T-helper 17 cell (primary cell): ENCODE data around the gene DMRTC2. TPM values are rescaled to one million over a fixed set of nuclear protein-coding genes. Genes with fewer than 3 reads are reported as not detected.

ENCODE experiments used
- ATAC-seq: fragments of 150-1000 bp; cut with Tn5 transposase; 2 replicates; pipeline ENCODE4 v1.10.0; 2021; ENCODE audit warnings: mild to moderate bottlenecking, moderate library complexity
- DNase-seq, 3 donors: peaks; one replicate each; pipeline versions ENCODE4 v3.0.0 to v3.0.0-alpha.2; 2020 to 2021
- H3K9me3 ChIP-seq: one replicate; pipeline ENCODE4 v1.7.0; 2013; ENCODE audit warnings: low read length, mild to moderate bottlenecking; ENCODE audit not compliant: control insufficient read depth, poor library complexity, severe bottlenecking
- H3K27ac Mint-ChIP-seq: one replicate; pipeline ENCODE4 v1.8.0; 2022; ENCODE audit warnings: mild to moderate bottlenecking, moderate library complexity, mixed read lengths
- H3K27me3 Mint-ChIP-seq: one replicate; pipeline ENCODE4 v1.8.0; 2022; ENCODE audit warnings: mixed read lengths
- H3K36me3 Mint-ChIP-seq: one replicate; pipeline ENCODE4 v1.8.0; 2022; ENCODE audit warnings: low read depth, mixed read lengths
- H3K4me1 Mint-ChIP-seq: one replicate; pipeline ENCODE4 v1.8.0; 2022; ENCODE audit warnings: mild to moderate bottlenecking, mixed read lengths
- H3K4me3 Mint-ChIP-seq: one replicate; pipeline ENCODE4 v1.8.0; 2022; ENCODE audit warnings: mild to moderate bottlenecking, moderate library complexity, mixed read lengths
- total RNA-seq, 4 donors: library from RNA in 2 of 4; stranded (reverse) in 2 of 4; gene quantifications; one replicate each; pipeline ENCODE4 v1.2.3 and lab custom pipeline; 2022 to 2026

Gene DMRTC2
- total RNA-seq (not detected), total RNA-seq (lab: John Stamatoyannopoulos, UW) (0 reads per million in 2 donors)

- Mint-ChIP-seq H3K4me3 (no peak within 1 kb of the TSS), H3K27ac (peak within 1 kb of the TSS; percentile 35)
Observed at GRCh38 chr19:41845001-41845050, at the start of gene DMRTC2. Gene DMRTC2 (plus strand): TSS chr19:41845042. CDS start chr19:41847429, 2,387 bp downstream.

GRCh38 chr19:41796362-41796761 lies 48.5 kb upstream of the DMRTC2 start, which contains the start of gene CEACAM3:
Gene CEACAM3 (plus strand): TSS chr19:41796587. CDS start chr19:41796678, 91 bp downstream.
- no peak for DNase-seq
- Mint-ChIP-seq H3K4me1 (peaks cover 16% of the 10 kb centered on the region), H3K27me3 (peaks cover 57% of the 10 kb centered on the region), H3K4me3 (no peak within 1 kb of the TSS), H3K36me3 (peaks cover 2% of the 10 kb centered on the region), H3K27ac (peak within 1 kb of the TSS; percentile 24)
- no peak for ATAC-seq
- no peaks in the 10 kb centered on the region for H3K9me3 ChIP-seq

More at GRCh38 chr19:41845001-41845050, at the start of gene DMRTC2:
- Mint-ChIP-seq H3K36me3 (peaks cover 6% of the 10 kb centered on the region), H3K27me3 (peaks cover 9% of the 10 kb centered on the region), H3K4me1 (no peaks in the 10 kb centered on the region)
- no peak for ATAC-seq
- no peaks in the 10 kb centered on the region for H3K9me3 ChIP-seq
- DNase-seq: no peak

- Mint-ChIP-seq H3K27ac (peak overlapping the region; percentile 24), H3K36me3 (peaks cover 2% of the 10 kb centered on the region), H3K4me3 (no peak overlapping the region), H3K27me3 (peaks cover 52% of the 10 kb centered on the region), H3K4me1 (peaks cover 16% of the 10 kb centered on the region)
- no peaks in the 10 kb centered on the region for H3K9me3 ChIP-seq
- DNase-seq (no peak), ATAC-seq (no peak)
Observed at GRCh38 chr19:41796901-41797300, 47.9 kb upstream of the DMRTC2 start.

DNA sequence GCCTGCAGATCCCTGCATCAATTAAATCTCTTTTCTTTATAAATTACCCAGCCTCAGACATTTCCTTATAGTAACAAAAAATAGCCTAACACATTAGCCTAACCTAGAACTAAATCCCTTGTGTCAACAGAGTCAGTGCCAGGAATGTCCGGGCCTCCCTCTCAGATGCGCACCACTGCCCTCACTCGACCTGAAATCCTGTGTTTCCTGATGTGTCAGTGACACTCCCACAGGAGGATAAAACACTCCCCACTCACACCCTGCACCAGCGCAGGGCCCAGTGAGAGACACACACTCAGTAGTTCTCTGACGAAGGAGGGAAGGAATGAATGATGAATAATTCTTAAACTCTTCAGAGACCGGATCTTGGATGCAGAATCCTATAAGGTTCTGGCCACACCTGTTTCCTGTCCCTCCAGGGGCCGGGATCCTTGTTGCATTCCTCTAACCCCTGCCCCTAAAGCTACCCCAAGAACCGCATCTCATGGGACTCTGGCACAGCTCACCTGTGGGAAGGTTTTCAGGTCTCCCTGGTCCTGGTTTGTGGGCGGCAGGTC lies 45.3 kb upstream of the DMRTC2 start:
- Mint-ChIP-seq H3K4me3 (no peak overlapping the region), H3K4me1 (peaks cover 20% of the 10 kb centered on the region), H3K27ac (no peak overlapping the region), H3K27me3 (peaks cover 34% of the 10 kb centered on the region), H3K36me3 (no peaks in the 10 kb centered on the region)
- no peaks in the 10 kb centered on the region for H3K9me3 ChIP-seq
- no peak for DNase-seq
- ATAC-seq: no peak

GRCh38 chr19:41801031-41801430 lies 43.8 kb upstream of the DMRTC2 start:
- peak overlapping the region; percentile 51 for H3K27ac Mint-ChIP-seq
- peaks cover 24% of the 10 kb centered on the region for H3K27me3 Mint-ChIP-seq
- H3K4me1 Mint-ChIP-seq: peaks cover 24% of the 10 kb centered on the region
- no peak for ATAC-seq
- no peak overlapping the region for H3K4me3 Mint-ChIP-seq
- H3K9me3 ChIP-seq: no peaks in the 10 kb centered on the region
- no peak for DNase-seq
- H3K36me3 Mint-ChIP-seq: no peaks in the 10 kb centered on the region

DNA sequence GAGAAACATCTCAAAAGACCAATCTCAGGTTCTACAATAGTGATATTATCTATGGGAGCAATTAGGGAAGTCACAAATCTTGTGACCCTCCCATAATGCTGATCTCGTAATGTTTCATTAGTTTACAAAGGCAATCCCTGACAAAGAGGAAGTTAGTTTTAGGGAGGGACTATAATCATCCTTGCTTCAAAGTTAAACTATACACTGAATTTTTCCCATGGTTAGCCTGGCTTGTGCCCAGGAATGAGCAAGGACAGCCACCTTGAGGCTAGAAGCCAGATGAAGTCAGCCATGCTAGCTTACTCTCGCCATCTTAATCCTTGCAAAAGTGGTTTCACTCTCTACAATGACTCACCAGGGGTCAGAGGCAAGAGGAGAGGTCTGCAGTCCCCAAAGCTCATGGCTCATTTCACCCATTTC lies 43.0 kb upstream of the DMRTC2 start:
- Mint-ChIP-seq H3K4me3 (no peak overlapping the region), H3K27ac (peak overlapping the region; percentile 51), H3K36me3 (no peaks in the 10 kb centered on the region), H3K4me1 (peaks cover 24% of the 10 kb centered on the region), H3K27me3 (peaks cover 16% of the 10 kb centered on the region)
- no peaks in the 10 kb centered on the region for H3K9me3 ChIP-seq
- DNase-seq: no peak
- peak; percentile 30 for ATAC-seq

GRCh38 chr19:41802770-41803169 lies 42.1 kb upstream of the DMRTC2 start:
- Mint-ChIP-seq H3K36me3 (no peaks in the 10 kb centered on the region), H3K4me1 (peaks cover 24% of the 10 kb centered on the region), H3K4me3 (no peak overlapping the region), H3K27ac (no peak overlapping the region), H3K27me3 (peaks cover 7% of the 10 kb centered on the region)
- ATAC-seq (no peak), DNase-seq (no peak)
- H3K9me3 ChIP-seq: no peaks in the 10 kb centered on the region

DNA sequence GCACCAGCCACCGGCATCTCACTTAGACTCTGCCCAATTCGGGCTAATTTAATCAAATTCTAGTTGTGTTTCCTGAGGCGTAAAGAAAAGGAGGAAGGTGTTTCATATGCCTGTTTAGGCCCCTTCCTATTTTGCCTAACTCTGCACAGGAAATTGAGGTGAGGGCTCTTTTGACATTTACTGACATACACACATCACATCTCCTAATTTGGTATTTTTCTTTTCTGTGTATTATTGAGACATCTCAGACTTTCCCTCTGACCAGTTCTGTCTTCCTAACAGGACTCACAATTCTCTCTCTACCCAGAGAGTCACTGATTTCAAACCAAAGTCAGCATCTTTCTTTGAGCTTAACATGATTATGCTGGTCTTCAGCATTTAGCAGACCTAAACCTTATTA lies 40.5 kb upstream of the DMRTC2 start:
- no peak overlapping the region for H3K4me3 Mint-ChIP-seq
- DNase-seq (no peak), ATAC-seq (peak; percentile 23)
- peaks cover 24% of the 10 kb centered on the region for H3K4me1 Mint-ChIP-seq
- H3K27ac Mint-ChIP-seq: no peak overlapping the region
- no peaks in the 10 kb centered on the region for H3K9me3 ChIP-seq
- no peaks in the 10 kb centered on the region for H3K36me3 Mint-ChIP-seq
- H3K27me3 Mint-ChIP-seq: peaks cover 12% of the 10 kb centered on the region

- Mint-ChIP-seq H3K27ac (no peak overlapping the region), H3K4me3 (no peak overlapping the region), H3K4me1 (peaks cover 19% of the 10 kb centered on the region), H3K36me3 (no peaks in the 10 kb centered on the region), H3K27me3 (peaks cover 9% of the 10 kb centered on the region)
- ATAC-seq (no peak), DNase-seq (no peak)
- H3K9me3 ChIP-seq: no peaks in the 10 kb centered on the region
Observed at GRCh38 chr19:41807176-41807575, 37.7 kb upstream of the DMRTC2 start.

DNA sequence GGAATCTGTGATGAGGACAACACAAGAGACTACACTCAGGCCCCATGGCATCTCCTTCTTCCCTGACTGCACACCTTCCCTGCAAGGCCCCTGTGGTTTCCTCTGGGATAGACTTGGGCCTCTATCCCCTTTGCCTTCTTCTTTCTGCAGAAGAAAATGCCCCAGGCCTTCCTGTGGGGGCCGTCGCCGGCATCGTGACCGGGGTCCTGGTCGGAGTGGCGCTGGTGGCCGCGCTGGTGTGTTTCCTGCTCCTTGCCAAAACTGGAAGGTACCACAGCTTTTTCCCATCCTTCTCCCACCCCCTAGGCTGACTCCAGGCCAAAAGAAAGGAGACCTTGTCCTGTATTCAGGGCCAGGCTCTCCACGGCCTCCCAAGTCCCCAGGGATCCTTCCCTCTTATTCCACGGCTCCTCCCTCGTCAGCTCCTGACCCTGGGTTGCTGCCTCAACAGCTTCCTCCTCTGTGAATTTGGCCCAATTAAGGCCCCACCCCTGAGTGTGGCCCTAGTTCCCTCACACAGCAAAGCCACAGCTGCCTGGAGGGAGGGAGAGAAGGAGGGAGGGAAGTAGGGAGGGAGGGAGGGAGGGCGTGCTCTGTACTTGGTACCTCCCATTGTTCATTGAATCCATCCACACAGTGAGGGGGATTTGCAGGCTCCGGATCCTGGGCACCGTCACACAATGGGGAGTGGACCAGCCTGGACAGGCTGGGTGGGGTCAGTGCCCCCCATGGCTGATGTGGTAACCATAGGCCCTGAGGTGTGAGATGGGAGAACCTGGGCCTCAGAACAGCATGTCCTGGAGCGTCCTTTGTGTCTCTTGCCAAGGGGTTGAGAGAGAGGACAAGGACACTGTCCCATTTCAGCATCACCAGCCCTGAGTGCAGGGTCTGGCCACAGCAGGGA lies 35.9 kb upstream of the DMRTC2 start:
- Mint-ChIP-seq H3K27ac (no peak overlapping the region), H3K4me1 (peaks cover 14% of the 10 kb centered on the region), H3K4me3 (no peak overlapping the region), H3K36me3 (no peaks in the 10 kb centered on the region), H3K27me3 (peaks cover 9% of the 10 kb centered on the region)
- DNase-seq (no peak), ATAC-seq (no peak)
- no peaks in the 10 kb centered on the region for H3K9me3 ChIP-seq

DNA sequence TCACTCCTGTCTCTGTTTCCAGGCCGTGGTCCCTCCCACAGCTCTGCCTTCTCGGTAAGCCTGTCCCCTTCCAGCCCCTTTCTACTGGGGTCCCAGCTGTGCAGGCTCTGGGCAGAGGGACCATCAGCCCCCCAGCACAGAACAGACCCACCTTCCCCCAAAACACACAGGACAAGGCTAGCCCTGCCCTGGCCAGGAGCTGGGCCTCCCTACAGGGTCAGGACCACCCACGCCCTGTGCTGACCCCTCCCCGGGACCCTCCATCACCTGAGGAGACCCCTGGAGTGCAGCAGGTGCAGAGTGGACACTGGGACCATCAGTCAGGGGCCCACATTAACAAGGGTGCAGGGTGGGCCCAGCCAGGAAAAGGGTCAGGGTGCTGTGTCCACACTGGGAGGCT lies 34.5 kb upstream of the DMRTC2 start:
- no peak for DNase-seq
- Mint-ChIP-seq H3K4me1 (peaks cover 7% of the 10 kb centered on the region), H3K27me3 (peaks cover 9% of the 10 kb centered on the region), H3K27ac (no peak overlapping the region), H3K4me3 (no peak overlapping the region), H3K36me3 (no peaks in the 10 kb centered on the region)
- no peak for ATAC-seq
- no peaks in the 10 kb centered on the region for H3K9me3 ChIP-seq

GRCh38 chr19:41811036-41811435 lies 33.8 kb upstream of the DMRTC2 start:
- Mint-ChIP-seq H3K4me1 (peaks cover 3% of the 10 kb centered on the region), H3K36me3 (no peaks in the 10 kb centered on the region), H3K27me3 (peaks cover 9% of the 10 kb centered on the region), H3K4me3 (no peak overlapping the region), H3K27ac (no peak overlapping the region)
- ATAC-seq: no peak
- no peaks in the 10 kb centered on the region for H3K9me3 ChIP-seq
- DNase-seq: no peak

DNA sequence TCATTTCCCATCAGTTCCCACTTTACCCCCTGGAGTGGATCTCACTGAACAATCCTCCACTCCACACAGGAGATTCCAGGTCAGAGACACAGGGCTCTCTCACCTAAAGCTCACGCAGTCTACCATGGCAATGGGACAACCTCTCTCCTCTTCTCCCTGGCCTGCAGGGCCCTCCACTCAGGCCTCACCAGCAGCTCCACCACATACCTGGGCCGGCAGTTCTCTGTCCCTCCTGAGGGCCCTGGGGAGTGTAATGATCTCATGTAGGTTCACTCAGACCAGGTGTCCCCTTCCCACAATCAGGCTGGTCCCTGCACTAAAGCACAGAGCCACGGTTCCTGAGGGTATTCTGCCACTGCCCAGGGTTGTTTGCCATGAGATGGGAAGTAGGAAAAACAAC lies 32.9 kb upstream of the DMRTC2 start:
- ATAC-seq (no peak), DNase-seq (no peak)
- Mint-ChIP-seq H3K4me3 (no peak overlapping the region), H3K27me3 (peaks cover 9% of the 10 kb centered on the region), H3K4me1 (peaks cover 3% of the 10 kb centered on the region), H3K36me3 (no peaks in the 10 kb centered on the region), H3K27ac (no peak overlapping the region)
- no peaks in the 10 kb centered on the region for H3K9me3 ChIP-seq

DNA sequence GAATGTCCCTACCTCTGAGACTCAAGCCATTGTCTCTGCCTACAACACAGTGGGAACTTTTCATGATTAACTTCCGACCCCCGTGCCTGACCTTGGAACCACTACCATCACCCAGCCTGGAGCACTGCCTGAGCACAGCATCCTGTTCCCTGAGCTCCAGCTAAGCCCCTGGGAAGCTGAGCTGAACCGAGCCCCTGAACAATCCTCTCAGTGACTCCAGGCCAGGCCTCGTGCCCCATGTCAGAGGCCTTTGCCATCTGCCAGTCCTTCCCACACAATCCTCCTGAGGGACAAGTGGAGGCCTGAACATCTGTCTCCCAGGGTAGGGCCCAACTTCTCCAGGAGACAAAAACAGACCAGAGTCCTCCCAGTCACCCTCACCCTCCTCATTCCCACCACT lies 30.9 kb upstream of the DMRTC2 start:
- Mint-ChIP-seq H3K4me1 (peaks cover 3% of the 10 kb centered on the region), H3K36me3 (no peaks in the 10 kb centered on the region), H3K27ac (no peak overlapping the region), H3K4me3 (no peak overlapping the region), H3K27me3 (no peaks in the 10 kb centered on the region)
- no peaks in the 10 kb centered on the region for H3K9me3 ChIP-seq
- DNase-seq (no peak), ATAC-seq (no peak)
